HepG2 (cell line): ENCODE results near the gene BLOC1S1.

Experiments used
- HMGXB3 ChIP-seq: sonication (generic); formaldehyde crosslinking; IDR thresholded peaks from 2 replicates; pipeline ENCODE4 v1.4.0; 2020; ENCODE audit warnings: missing genetic modification reagents, borderline replicate concordance
- JUNB ChIP-seq: sonication (generic); formaldehyde crosslinking; IDR thresholded peaks from 2 replicates; pipeline ENCODE4 v1.8.0; 2022; ENCODE audit warnings: missing genetic modification reagents, mild to moderate bottlenecking, borderline replicate concordance
- MXI1 ChIP-seq: IDR thresholded peaks from 3 replicates; pipeline ENCODE4 v1.6.1; 2012; ENCODE audit warnings: low read depth, low read length, inconsistent platforms, borderline replicate concordance
- ONECUT2 ChIP-seq: sonication (generic); formaldehyde crosslinking; IDR thresholded peaks from 2 replicates; pipeline ENCODE4 v1.4.0; 2020; ENCODE audit warnings: missing genetic modification reagents
- POLR2AphosphoS2 ChIP-seq: IDR thresholded peaks from 2 replicates; pipeline ENCODE4 v1.6.1; 2011; ENCODE audit warnings: low read depth, low read length, improper control_type of control experiment
- PREB ChIP-seq: sonication (generic); formaldehyde crosslinking; IDR thresholded peaks from 2 replicates; pipeline ENCODE4 v1.4.0; 2020; ENCODE audit warnings: missing genetic modification reagents
- SMARCE1 ChIP-seq: fragments of 450-650 bp; IDR thresholded peaks from 2 replicates; pipeline ENCODE4 v1.6.1; 2017; ENCODE audit warnings: borderline replicate concordance
- TAF1 ChIP-seq: sonication (generic); formaldehyde crosslinking; IDR thresholded peaks from 2 replicates; pipeline ENCODE4 v1.4.0; 2020; ENCODE audit warnings: missing genetic modification reagents
- ZBED4 ChIP-seq: sonication (generic); formaldehyde crosslinking; IDR thresholded peaks from 2 replicates; pipeline ENCODE4 v1.4.0; 2020; ENCODE audit warnings: missing genetic modification reagents, borderline replicate concordance
- ZNF101 ChIP-seq: sonication (generic); formaldehyde crosslinking; IDR thresholded peaks from 2 replicates; pipeline ENCODE4 v1.4.0; 2020; ENCODE audit warnings: mild to moderate bottlenecking, low read depth, missing genetic modification reagents, borderline replicate concordance

GRCh38 chr12:55757701-55758100, 41.9 kb downstream of the BLOC1S1 start:
- TF ChIP-seq POLR2AphosphoS2 (no peak), TAF1 (no peak), ZNF101 (CRISPR knock-in tag) (no peak), PREB (CRISPR knock-in tag) (no peak), MXI1 (no peak), HMGXB3 (CRISPR knock-in tag) (no peak), ONECUT2 (no peak), SMARCE1 (no peak), ZBED4 (CRISPR knock-in tag) (no peak), JUNB (CRISPR knock-in tag) (no peak)
